Measurements from ENCODE around the gene SCYL2. TPM values are rescaled to one million over a fixed set of nuclear protein-coding genes. Genes with fewer than 3 reads are reported as not detected.
"Not testable (repeated sequence)": the region's sequence is repeated elsewhere in the genome, so short reads cannot be mapped to it uniquely, and the experiment has no call there.

SCYL2 gene
- 10 to 100 TPM; 22.3 to 28.3 TPM for total RNA-seq

- no peaks in the 10 kb centered on the region for H3K36me3 Mint-ChIP-seq
- no peaks in the 10 kb centered on the region for H3K9me3 Mint-ChIP-seq
- H3K27ac Mint-ChIP-seq: peak within 1 kb of the TSS; percentile 91 to 100
- ATAC-seq: peak; percentile 89 to 94
- peak; percentile 89 to 95 for DNase-seq (ENCODE audit: low spot score in 2 of 2)
Measured at GRCh38 chr12:100266835-100267602, at the start of gene SCYL2, which contains the start of gene DEPDC4. Gene SCYL2 (plus strand): TSS chr12:100267177. CDS start chr12:100282971, 15,794 bp downstream. Gene DEPDC4 (minus strand): TSS chr12:100267079. CDS start chr12:100267076, 3 bp downstream.

GRCh38 chr12:100219328-100220109 is 47.5 kb upstream of the SCYL2 start:
- H3K9me3 Mint-ChIP-seq: no peaks in the 10 kb centered on the region
- peaks cover 0 to 6% of the 10 kb centered on the region in 2 donors for H3K36me3 Mint-ChIP-seq
- no peak for DNase-seq (ENCODE audit: low spot score in 2 of 2)
- H3K27ac Mint-ChIP-seq: no peak overlapping the region
- ATAC-seq: no peak

GRCh38 chr12:100221523-100221922 is 45.5 kb upstream of the SCYL2 start:
- no peak for ATAC-seq
- H3K36me3 Mint-ChIP-seq: peaks cover 0 to 6% of the 10 kb centered on the region in 2 donors
- no peak for DNase-seq (ENCODE audit: low spot score in 2 of 2)
- no peak overlapping the region for H3K27ac Mint-ChIP-seq
- no peaks in the 10 kb centered on the region for H3K9me3 Mint-ChIP-seq

- DNase-seq (ENCODE audit: low spot score in 2 of 2); H3K9me3 Mint-ChIP-seq; H3K36me3 Mint-ChIP-seq; ATAC-seq: not testable (repeated sequence)
- peak overlapping the region in 1 of 2 donors; percentile 9 for H3K27ac Mint-ChIP-seq
Measured at GRCh38 chr12:100222173-100222572, 44.8 kb upstream of the SCYL2 start.

- ATAC-seq: no peak
- Mint-ChIP-seq H3K9me3 (no peaks in the 10 kb centered on the region), H3K36me3 (peaks cover 0 to 6% of the 10 kb centered on the region in 2 donors), H3K27ac (no peak overlapping the region)
- no peak for DNase-seq (ENCODE audit: low spot score in 2 of 2)
Measured at GRCh38 chr12:100225491-100225890, 41.5 kb upstream of the SCYL2 start.

GRCh38 chr12:100229036-100229635 is 37.8 kb upstream of the SCYL2 start:
- H3K36me3 Mint-ChIP-seq: no peaks in the 10 kb centered on the region
- no peaks in the 10 kb centered on the region for H3K9me3 Mint-ChIP-seq

GRCh38 chr12:100229876-100230275 is 37.1 kb upstream of the SCYL2 start:
- H3K9me3 Mint-ChIP-seq: no peaks in the 10 kb centered on the region
- ATAC-seq (no peak), DNase-seq (ENCODE audit: low spot score in 2 of 2) (no peak)
- H3K27ac Mint-ChIP-seq: no peak overlapping the region
- H3K36me3 Mint-ChIP-seq: no peaks in the 10 kb centered on the region

More at GRCh38 chr12:100229036-100229635, 37.8 kb upstream of the SCYL2 start:
- no peak for DNase-seq (ENCODE audit: low spot score in 2 of 2)
- H3K27ac Mint-ChIP-seq: no peak overlapping the region
- ATAC-seq: no peak

GRCh38 chr12:100231873-100232272 is 35.1 kb upstream of the SCYL2 start:
- not testable (repeated sequence) for DNase-seq (ENCODE audit: low spot score in 2 of 2); H3K36me3 Mint-ChIP-seq; H3K27ac Mint-ChIP-seq; ATAC-seq; H3K9me3 Mint-ChIP-seq

- DNase-seq (ENCODE audit: low spot score in 2 of 2) (no peak), ATAC-seq (no peak)
- H3K27ac Mint-ChIP-seq: no peak overlapping the region
- H3K9me3 Mint-ChIP-seq: no peaks in the 10 kb centered on the region
- H3K36me3 Mint-ChIP-seq: no peaks in the 10 kb centered on the region
Measured at GRCh38 chr12:100234166-100234565, 32.8 kb upstream of the SCYL2 start.

GRCh38 chr12:100234591-100235304 is 32.2 kb upstream of the SCYL2 start:
- ATAC-seq (peak in 1 of 2 donors; percentile 35), DNase-seq (ENCODE audit: low spot score in 2 of 2) (no peak)
- no peaks in the 10 kb centered on the region for H3K9me3 Mint-ChIP-seq
- H3K27ac Mint-ChIP-seq: no peak overlapping the region
- H3K36me3 Mint-ChIP-seq: no peaks in the 10 kb centered on the region

GRCh38 chr12:100238801-100239200 is 28.2 kb upstream of the SCYL2 start:
- Mint-ChIP-seq H3K27ac (peak overlapping the region in 1 of 2 donors; percentile 27), H3K9me3 (no peaks in the 10 kb centered on the region), H3K36me3 (no peaks in the 10 kb centered on the region)
- ATAC-seq: no peak
- DNase-seq (ENCODE audit: low spot score in 2 of 2): no peak

- no peak overlapping the region for H3K27ac Mint-ChIP-seq
- no peaks in the 10 kb centered on the region for H3K9me3 Mint-ChIP-seq
- DNase-seq (ENCODE audit: low spot score in 2 of 2) (no peak), ATAC-seq (no peak)
- H3K36me3 Mint-ChIP-seq: no peaks in the 10 kb centered on the region
Measured at GRCh38 chr12:100239589-100239988, 27.4 kb upstream of the SCYL2 start.

GRCh38 chr12:100243137-100243536 is 23.8 kb upstream of the SCYL2 start:
- no peak overlapping the region for H3K27ac Mint-ChIP-seq
- DNase-seq (ENCODE audit: low spot score in 2 of 2): no peak

GRCh38 chr12:100247765-100248164 is 19.2 kb upstream of the SCYL2 start:
- ATAC-seq (no peak), DNase-seq (ENCODE audit: low spot score in 2 of 2) (no peak)
- Mint-ChIP-seq H3K36me3 (no peaks in the 10 kb centered on the region), H3K27ac (no peak overlapping the region), H3K9me3 (no peaks in the 10 kb centered on the region)

More at GRCh38 chr12:100243137-100243536, 23.8 kb upstream of the SCYL2 start:
- Mint-ChIP-seq H3K9me3 (no peaks in the 10 kb centered on the region), H3K36me3 (no peaks in the 10 kb centered on the region)
- ATAC-seq: no peak

- no peaks in the 10 kb centered on the region for H3K9me3 Mint-ChIP-seq
- no peak for DNase-seq (ENCODE audit: low spot score in 2 of 2)
- H3K36me3 Mint-ChIP-seq: no peaks in the 10 kb centered on the region
- ATAC-seq: no peak
- no peak overlapping the region for H3K27ac Mint-ChIP-seq
Measured at GRCh38 chr12:100248886-100249285, 18.1 kb upstream of the SCYL2 start.

GRCh38 chr12:100249941-100250340 is 17.0 kb upstream of the SCYL2 start:
- DNase-seq (ENCODE audit: low spot score in 2 of 2) (no peak), ATAC-seq (no peak)
- H3K27ac Mint-ChIP-seq: no peak overlapping the region
- no peaks in the 10 kb centered on the region for H3K36me3 Mint-ChIP-seq
- no peaks in the 10 kb centered on the region for H3K9me3 Mint-ChIP-seq

Data from activated naive CD4-positive, alpha-beta T cell treated with anti-CD3 and anti-CD28 coated beads, Interleukin-2, amount 50 U/mL, for 72 hours (primary cell).